ENCODE data around the gene RNF11. TPM values are rescaled to one million over a fixed set of nuclear protein-coding genes. Genes with fewer than 3 reads are reported as not detected.

RNF11 gene
- total RNA-seq, 2 experiments from 2014 or later, result 34.8 to 39.7 TPM

- CTCF ChIA-PET, result no interaction called here
- no peak overlapping the region for H3K4me3 Mint-ChIP-seq
- H3K4me1 Mint-ChIP-seq, result peaks cover 22% of the 10 kb centered on the region
- DNase-seq, result no peak
- H3K27me3 Mint-ChIP-seq, result no peaks in the 10 kb centered on the region
- POLR2A ChIA-PET, result no interaction called here
- H3K9me3 Mint-ChIP-seq, result no peaks in the 10 kb centered on the region
- no peak overlapping the region for H3K27ac Mint-ChIP-seq
- no peaks in the 10 kb centered on the region for H3K36me3 Mint-ChIP-seq (ENCODE audit: low read depth)
Observed at GRCh38 chr1:51302270-51302669, 66.2 kb downstream of the RNF11 start.

GRCh38 chr1:51302746-51303145 lies 66.7 kb downstream of the RNF11 start:
- Mint-ChIP-seq H3K9me3 (no peaks in the 10 kb centered on the region), H3K36me3 (ENCODE audit: low read depth) (no peaks in the 10 kb centered on the region), H3K4me1 (peaks cover 18% of the 10 kb centered on the region), H3K4me3 (no peak overlapping the region), H3K27me3 (no peaks in the 10 kb centered on the region), H3K27ac (no peak overlapping the region)
- ChIA-PET CTCF (no interaction called here), POLR2A (no interaction called here)
- DNase-seq, result no peak

- CTCF ChIA-PET, result no interaction called here
- Mint-ChIP-seq H3K4me1 (peaks cover 14% of the 10 kb centered on the region), H3K9me3 (no peaks in the 10 kb centered on the region), H3K36me3 (ENCODE audit: low read depth) (no peaks in the 10 kb centered on the region), H3K27me3 (no peaks in the 10 kb centered on the region), H3K4me3 (no peak overlapping the region), H3K27ac (no peak overlapping the region)
- no peak for DNase-seq
- POLR2A ChIA-PET, result no interaction called here
Observed at GRCh38 chr1:51303315-51303714, 67.2 kb downstream of the RNF11 start.

- POLR2A ChIA-PET, result no interaction called here
- Mint-ChIP-seq H3K9me3 (no peaks in the 10 kb centered on the region), H3K36me3 (ENCODE audit: low read depth) (no peaks in the 10 kb centered on the region), H3K27ac (no peak overlapping the region), H3K27me3 (no peaks in the 10 kb centered on the region), H3K4me3 (no peak overlapping the region), H3K4me1 (peaks cover 14% of the 10 kb centered on the region)
- DNase-seq, result no peak
- CTCF ChIA-PET, result no interaction called here
Observed at GRCh38 chr1:51303751-51304251, 67.7 kb downstream of the RNF11 start.

GRCh38 chr1:51304360-51304759 lies 68.3 kb downstream of the RNF11 start:
- no peaks in the 10 kb centered on the region for H3K9me3 Mint-ChIP-seq
- H3K4me1 Mint-ChIP-seq, result peaks cover 14% of the 10 kb centered on the region
- DNase-seq, result no peak
- no peak overlapping the region for H3K27ac Mint-ChIP-seq
- no peaks in the 10 kb centered on the region for H3K36me3 Mint-ChIP-seq (ENCODE audit: low read depth)
- no peaks in the 10 kb centered on the region for H3K27me3 Mint-ChIP-seq
- ChIA-PET CTCF (interaction anchor here (3.5 kb wide), 1 partner anchor 8 kb away, joined by 23 read pairs; no protein-coding TSS in a partner anchor), POLR2A (no interaction called here)
- no peak overlapping the region for H3K4me3 Mint-ChIP-seq

GRCh38 chr1:51305371-51305823 lies 69.3 kb downstream of the RNF11 start:
- Mint-ChIP-seq H3K27me3 (no peaks in the 10 kb centered on the region), H3K4me1 (peaks cover 14% of the 10 kb centered on the region), H3K4me3 (no peak overlapping the region), H3K9me3 (no peaks in the 10 kb centered on the region), H3K27ac (no peak overlapping the region), H3K36me3 (ENCODE audit: low read depth) (no peaks in the 10 kb centered on the region)
- ChIA-PET CTCF (interaction anchor here (3.5 kb wide), 1 partner anchor 9 kb away, joined by 23 read pairs; no protein-coding TSS in a partner anchor), POLR2A (interaction anchor here (1.6 kb wide), 1 partner anchor 8 kb away, joined by 3 read pairs; no protein-coding TSS in a partner anchor)
- DNase-seq, result no peak

GRCh38 chr1:51306950-51307349 lies 70.9 kb downstream of the RNF11 start:
- Mint-ChIP-seq H3K4me3 (no peak overlapping the region), H3K36me3 (ENCODE audit: low read depth) (no peaks in the 10 kb centered on the region), H3K9me3 (no peaks in the 10 kb centered on the region), H3K4me1 (peaks cover 5% of the 10 kb centered on the region), H3K27me3 (no peaks in the 10 kb centered on the region), H3K27ac (no peak overlapping the region)
- POLR2A ChIA-PET, result interaction anchor here (1.6 kb wide), 1 partner anchor 10 kb away, joined by 3 read pairs; no protein-coding TSS in a partner anchor
- DNase-seq, result no peak
- CTCF ChIA-PET, result interaction anchor here (3.5 kb wide), 1 partner anchor 11 kb away, joined by 23 read pairs; no protein-coding TSS in a partner anchor

- no peaks in the 10 kb centered on the region for H3K9me3 Mint-ChIP-seq
- H3K27me3 Mint-ChIP-seq, result no peaks in the 10 kb centered on the region
- ChIA-PET POLR2A (no interaction called here), CTCF (no interaction called here)
- H3K36me3 Mint-ChIP-seq (ENCODE audit: low read depth), result no peaks in the 10 kb centered on the region
- DNase-seq, result no peak
- no peak overlapping the region for H3K4me3 Mint-ChIP-seq
- H3K4me1 Mint-ChIP-seq, result peaks cover 8% of the 10 kb centered on the region
- no peak overlapping the region for H3K27ac Mint-ChIP-seq
Observed at GRCh38 chr1:51308636-51309035, 72.6 kb downstream of the RNF11 start.

- H3K4me1 Mint-ChIP-seq, result peaks cover 12% of the 10 kb centered on the region
- no peaks in the 10 kb centered on the region for H3K27me3 Mint-ChIP-seq
- no peak for DNase-seq
- H3K36me3 Mint-ChIP-seq (ENCODE audit: low read depth), result no peaks in the 10 kb centered on the region
- CTCF ChIA-PET, result interaction anchor here (1.1 to 1.4 kb wide), 2 partner anchors 12 to 14 kb away, joined by 3 to 4 read pairs; no protein-coding TSS in a partner anchor
- H3K9me3 Mint-ChIP-seq, result no peaks in the 10 kb centered on the region
- no peak overlapping the region for H3K4me3 Mint-ChIP-seq
- POLR2A ChIA-PET, result no interaction called here
- H3K27ac Mint-ChIP-seq, result no peak overlapping the region
Observed at GRCh38 chr1:51309291-51309690, 73.2 kb downstream of the RNF11 start.

- no peaks in the 10 kb centered on the region for H3K9me3 Mint-ChIP-seq
- ChIA-PET POLR2A (no interaction called here), CTCF (interaction anchor here (1.4 to 1.6 kb wide), 2 partner anchors 14 kb away, joined by 4 to 7 read pairs; no protein-coding TSS in a partner anchor)
- H3K27me3 Mint-ChIP-seq, result no peaks in the 10 kb centered on the region
- peaks cover 21% of the 10 kb centered on the region for H3K4me1 Mint-ChIP-seq
- H3K27ac Mint-ChIP-seq, result no peak overlapping the region
- DNase-seq, result no peak
- H3K36me3 Mint-ChIP-seq (ENCODE audit: low read depth), result no peaks in the 10 kb centered on the region
- H3K4me3 Mint-ChIP-seq, result no peak overlapping the region
Observed at GRCh38 chr1:51310871-51311613, 75.0 kb downstream of the RNF11 start.

- no peaks in the 10 kb centered on the region for H3K27me3 Mint-ChIP-seq
- POLR2A ChIA-PET, result no interaction called here
- no peak overlapping the region for H3K27ac Mint-ChIP-seq
- H3K4me1 Mint-ChIP-seq, result peaks cover 21% of the 10 kb centered on the region
- no peaks in the 10 kb centered on the region for H3K9me3 Mint-ChIP-seq
- CTCF ChIA-PET, result interaction anchor here (1.6 kb wide), 1 partner anchor 15 kb away, joined by 7 read pairs; no protein-coding TSS in a partner anchor
- no peak for DNase-seq
- H3K36me3 Mint-ChIP-seq (ENCODE audit: low read depth), result no peaks in the 10 kb centered on the region
- H3K4me3 Mint-ChIP-seq, result no peak overlapping the region
Observed at GRCh38 chr1:51311826-51312225, 75.8 kb downstream of the RNF11 start.

- H3K27ac Mint-ChIP-seq, result no peak overlapping the region
- H3K27me3 Mint-ChIP-seq, result no peaks in the 10 kb centered on the region
- no peaks in the 10 kb centered on the region for H3K9me3 Mint-ChIP-seq
- peaks cover 21% of the 10 kb centered on the region for H3K4me1 Mint-ChIP-seq
- ChIA-PET CTCF (interaction anchor here (1.6 kb wide), 1 partner anchor 16 kb away, joined by 7 read pairs; no protein-coding TSS in a partner anchor), POLR2A (no interaction called here)
- H3K36me3 Mint-ChIP-seq (ENCODE audit: low read depth), result no peaks in the 10 kb centered on the region
- H3K4me3 Mint-ChIP-seq, result no peak overlapping the region
- no peak for DNase-seq
Observed at GRCh38 chr1:51312718-51313117, 76.6 kb downstream of the RNF11 start.

GRCh38 chr1:51313268-51313852 lies 77.3 kb downstream of the RNF11 start:
- Mint-ChIP-seq H3K27me3 (no peaks in the 10 kb centered on the region), H3K27ac (no peak overlapping the region), H3K36me3 (ENCODE audit: low read depth) (no peaks in the 10 kb centered on the region), H3K4me3 (no peak overlapping the region), H3K4me1 (peaks cover 21% of the 10 kb centered on the region), H3K9me3 (no peaks in the 10 kb centered on the region)
- POLR2A ChIA-PET, result no interaction called here
- CTCF ChIA-PET, result no interaction called here
- no peak for DNase-seq
